Activated T-helper 1 cell treated with anti-CD3 and anti-CD28 coated beads, Interleukin-2, amount 50 U/mL, for 16 hours (primary cell): ENCODE results near the gene MMP12.
"Not testable (repeated sequence)": the region's sequence is repeated elsewhere in the genome, so short reads cannot be mapped to it uniquely, and the experiment has no call there.

Experiments
- DNase-seq, 2 donors: peaks; one replicate each; pipeline ENCODE4 v3.0.0-alpha.2; 2020; ENCODE audit warnings: low read depth in 1 of 2, low spot score in 1 of 2

MMP12 gene

GRCh38 chr11:102874852-102875251 is at the start of gene MMP12:
Gene MMP12, minus strand, starts transcription at chr11:102874982. Its CDS starts 45 bp downstream, at chr11:102874937.
- no peak for DNase-seq

GRCh38 chr11:102921587-102922220 is 46.9 kb upstream of the MMP12 start:
- no peak for DNase-seq

DNA sequence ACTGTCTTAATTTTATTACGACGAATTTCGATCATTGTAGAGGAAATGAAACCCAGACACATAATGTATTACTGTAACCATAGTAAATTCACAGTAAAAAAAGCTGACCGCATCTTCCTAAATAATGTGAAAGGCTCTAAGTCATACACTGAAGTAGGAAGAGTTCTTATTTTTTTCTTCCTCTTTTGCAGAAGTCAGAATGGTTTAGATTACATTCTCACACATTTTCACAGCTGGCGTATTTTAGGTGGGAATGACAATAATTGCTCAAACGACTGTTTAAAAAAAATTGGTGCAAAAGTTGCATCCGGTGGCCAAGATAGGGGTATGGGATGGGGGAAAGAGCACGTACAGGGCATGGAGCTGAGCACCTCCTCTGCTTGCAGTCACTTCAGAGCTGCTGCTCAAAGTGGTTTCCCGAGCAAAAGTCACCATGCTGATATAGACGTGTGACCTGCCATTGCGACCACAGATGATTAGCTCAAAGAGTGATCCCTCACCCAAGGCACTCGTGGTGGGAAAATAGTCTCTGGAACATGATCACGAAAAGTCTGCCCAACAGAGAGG is 45.4 kb upstream of the MMP12 start:
- DNase-seq, result no peak

DNA sequence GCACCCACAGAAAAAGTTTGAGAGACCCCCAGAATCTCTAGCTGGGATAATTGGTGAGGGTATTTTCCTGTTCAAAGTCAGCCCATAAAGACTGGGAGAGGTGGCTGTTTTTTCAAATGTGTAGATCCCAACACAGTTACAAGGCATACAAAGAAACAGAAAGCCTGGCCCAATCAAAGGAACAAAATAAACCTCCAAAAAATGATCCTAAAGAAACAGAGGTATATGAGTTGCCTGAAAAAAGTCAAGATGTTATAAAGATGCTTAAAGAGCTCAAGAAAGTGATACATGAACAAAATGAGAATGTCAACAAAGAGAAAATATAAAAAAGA is 40.2 kb upstream of the MMP12 start:
- no peak for DNase-seq

DNA sequence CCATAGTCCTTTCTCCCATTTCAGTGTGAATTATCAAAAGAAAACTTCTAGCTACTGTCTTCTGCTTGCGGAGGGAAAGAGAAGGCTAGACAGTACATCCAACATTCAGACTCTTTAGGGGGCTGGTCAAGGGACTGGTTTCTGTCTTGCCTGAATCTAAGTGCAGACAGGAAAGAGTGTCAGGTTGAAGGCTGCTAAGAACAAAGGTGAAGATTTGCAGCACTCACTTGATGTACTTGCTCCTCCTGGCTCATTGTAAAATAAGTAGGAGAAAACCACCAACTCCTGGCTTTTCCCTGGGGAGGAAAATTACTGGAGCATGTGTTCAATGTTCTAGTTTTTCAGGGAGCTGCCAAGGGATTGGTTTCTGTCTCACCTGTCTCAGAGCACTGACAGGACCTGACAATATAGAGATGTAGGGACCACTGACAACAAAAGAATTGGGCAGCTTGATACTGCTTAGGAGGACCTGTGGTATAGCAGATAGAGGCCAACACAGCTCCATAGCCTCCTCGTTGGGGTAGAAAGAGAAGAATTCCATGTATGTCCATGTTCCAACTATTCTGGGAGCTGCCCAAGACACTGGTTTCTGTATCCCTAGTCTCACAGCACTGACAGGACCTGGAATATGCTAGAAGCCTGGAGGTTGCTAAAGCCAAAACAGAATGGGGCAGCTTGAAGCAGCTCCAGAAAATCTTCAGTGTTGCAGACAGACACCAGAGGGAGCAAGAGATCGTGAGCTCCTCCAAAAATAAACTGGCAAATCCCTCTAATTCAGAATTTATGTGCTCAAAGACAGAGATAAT is 39.7 kb upstream of the MMP12 start:
- DNase-seq, result no peak

DNA sequence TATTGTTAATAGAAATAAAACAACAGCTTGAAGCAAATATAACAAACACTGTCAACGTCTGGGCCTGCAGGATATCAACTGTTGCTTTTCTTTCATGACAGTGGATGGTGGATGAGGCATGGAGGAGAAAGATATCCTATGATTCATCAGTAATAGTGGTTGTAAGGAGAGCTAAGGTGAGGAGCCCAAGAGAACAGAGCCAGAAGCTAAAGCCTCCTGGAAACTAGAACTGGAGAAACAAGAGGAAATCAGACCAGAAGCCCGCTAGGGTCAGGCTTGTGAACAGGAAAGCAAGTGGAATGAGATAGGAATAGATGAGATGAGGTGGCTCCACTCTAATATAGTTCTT is 37.7 kb upstream of the MMP12 start:
- no peak for DNase-seq

DNA sequence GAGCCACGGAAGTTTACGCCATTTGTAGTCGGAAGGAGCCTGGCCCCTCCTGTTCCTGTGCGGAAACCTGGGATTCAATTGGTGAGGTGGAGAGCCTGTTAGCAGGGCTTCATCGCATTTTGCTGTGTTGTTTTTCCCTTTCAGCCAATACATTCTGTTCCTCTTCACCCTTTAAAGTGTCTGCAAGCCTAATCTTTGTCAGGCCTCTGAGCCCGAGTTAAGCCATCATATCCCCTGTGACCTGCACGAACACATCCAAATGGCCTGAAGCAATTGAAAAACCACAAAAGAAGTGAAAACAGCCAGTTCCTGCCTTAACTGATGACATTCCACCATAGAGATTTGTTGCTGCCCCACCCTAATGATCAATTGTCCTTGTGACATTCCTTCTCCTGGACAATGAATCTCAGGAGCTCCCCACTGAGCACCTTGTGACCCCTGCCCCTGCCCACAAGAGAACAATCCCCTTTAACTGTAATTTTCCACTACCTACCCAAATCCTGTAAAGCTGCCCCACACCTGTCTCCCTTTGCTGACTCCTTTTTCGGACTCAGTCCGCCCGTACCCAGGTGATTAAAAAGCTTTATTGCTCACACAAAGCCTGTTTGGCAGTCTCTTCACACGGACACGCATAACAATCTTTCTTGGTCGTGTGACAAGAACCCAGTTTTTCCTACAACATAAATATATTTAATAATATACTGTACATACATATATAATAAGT is 37.1 kb upstream of the MMP12 start:
- DNase-seq, result no peak

- DNase-seq, result not testable (repeated sequence)
These were observed 31.1 kb upstream of the MMP12 start for GRCh38 chr11:102905848-102906247.

GRCh38 chr11:102903895-102904294 is 29.1 kb upstream of the MMP12 start:
- not testable (repeated sequence) for DNase-seq

DNA sequence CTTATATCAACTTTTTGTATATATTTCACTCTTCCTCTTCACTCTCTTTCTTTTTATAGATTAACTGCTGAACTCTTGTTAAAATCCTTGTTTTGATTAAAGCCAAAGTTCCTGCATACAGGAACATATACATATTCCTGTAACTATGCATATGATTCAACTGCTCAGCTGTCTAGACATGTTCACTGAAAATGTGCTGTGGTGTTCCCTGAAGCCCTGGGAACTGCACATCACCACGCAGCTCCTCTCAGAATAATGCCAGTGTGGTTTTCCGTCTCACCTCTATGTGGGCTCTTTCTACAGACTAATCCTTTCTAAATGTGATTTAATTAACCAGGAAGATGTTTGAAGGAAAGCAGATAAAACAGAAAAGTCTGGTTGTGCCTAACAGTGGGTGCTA is 25.6 kb upstream of the MMP12 start:
- DNase-seq, result no peak

DNA sequence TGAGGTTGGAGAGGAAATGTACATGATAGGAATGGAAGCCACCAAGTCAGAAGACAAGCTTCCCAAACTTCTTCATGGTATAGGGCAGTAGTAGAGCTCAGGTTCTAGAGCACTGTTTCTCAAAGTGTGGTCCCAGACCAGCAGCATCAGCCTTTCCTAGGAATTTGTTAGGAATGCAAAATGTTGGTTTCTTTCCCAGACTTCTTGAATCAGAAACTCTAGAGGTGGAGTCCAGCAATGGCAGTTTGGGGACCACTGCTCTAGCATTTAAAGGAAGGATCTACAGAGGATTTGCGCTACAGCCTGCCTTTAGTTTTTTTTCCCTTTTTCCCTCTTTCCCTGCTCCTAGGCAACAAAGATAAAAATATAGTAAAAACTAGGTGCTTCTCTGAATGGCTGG is 17.0 kb upstream of the MMP12 start:
- DNase-seq, result no peak

DNA sequence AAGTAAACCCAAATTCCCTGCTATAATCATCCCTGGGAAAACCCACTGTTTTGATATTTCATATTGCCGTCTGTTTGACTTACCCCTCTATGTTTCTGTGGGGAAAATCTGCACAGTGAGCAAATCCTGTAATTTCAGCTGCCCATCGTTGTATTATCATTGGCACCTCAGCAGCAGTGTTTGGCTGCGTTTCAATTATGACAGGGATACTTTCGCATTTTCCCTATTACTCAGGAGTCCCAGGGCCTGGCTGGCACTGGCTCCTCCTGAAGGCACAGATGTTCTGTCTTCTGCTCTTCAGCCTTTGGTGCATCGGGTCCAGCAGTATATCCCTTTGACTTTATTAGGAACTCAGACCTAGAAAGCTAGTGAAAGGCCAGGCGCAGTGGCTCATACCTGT is 12.2 kb upstream of the MMP12 start:
- no peak for DNase-seq

DNA sequence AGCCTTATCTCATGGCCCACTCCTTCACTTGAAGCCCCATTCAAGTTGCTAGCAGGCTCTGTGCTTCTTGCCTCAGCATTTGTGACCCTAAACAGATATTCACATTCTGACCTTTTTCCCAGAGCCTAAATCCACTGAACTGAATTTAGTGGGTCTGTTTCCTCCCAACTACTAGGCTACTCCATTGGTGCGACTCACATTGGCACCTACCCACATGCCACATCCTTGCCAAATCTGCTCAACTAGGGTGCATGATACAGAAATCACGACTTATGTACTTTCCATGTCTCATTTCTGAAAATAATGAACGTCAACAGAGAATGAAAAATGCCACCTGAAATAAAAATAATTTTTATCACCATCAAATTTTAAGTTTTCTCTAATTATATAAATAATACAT is 8.4 kb upstream of the MMP12 start:
- no peak for DNase-seq

- no peak for DNase-seq
These were observed 7.7 kb upstream of the MMP12 start for GRCh38 chr11:102882389-102883024.

DNA sequence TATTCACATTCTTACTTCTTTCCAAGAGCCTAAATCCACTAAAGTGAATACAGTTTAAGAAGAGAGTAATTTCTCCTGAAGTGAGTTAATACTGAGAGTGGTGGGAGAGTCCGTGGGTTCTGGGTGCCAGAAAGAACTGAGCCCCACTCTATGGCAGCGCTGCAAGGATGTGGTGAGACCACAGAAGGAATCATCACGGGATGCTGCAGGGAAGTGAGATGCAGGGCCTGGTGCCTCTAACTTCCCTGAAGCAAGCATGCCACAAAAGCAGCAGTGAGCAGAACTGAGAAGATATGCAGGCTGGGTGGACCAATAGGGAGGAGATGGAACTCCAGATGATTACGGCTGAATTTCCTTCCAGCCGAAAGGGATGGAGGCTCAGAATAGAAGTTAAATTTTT is 5.0 kb upstream of the MMP12 start:
- no peak for DNase-seq

DNA sequence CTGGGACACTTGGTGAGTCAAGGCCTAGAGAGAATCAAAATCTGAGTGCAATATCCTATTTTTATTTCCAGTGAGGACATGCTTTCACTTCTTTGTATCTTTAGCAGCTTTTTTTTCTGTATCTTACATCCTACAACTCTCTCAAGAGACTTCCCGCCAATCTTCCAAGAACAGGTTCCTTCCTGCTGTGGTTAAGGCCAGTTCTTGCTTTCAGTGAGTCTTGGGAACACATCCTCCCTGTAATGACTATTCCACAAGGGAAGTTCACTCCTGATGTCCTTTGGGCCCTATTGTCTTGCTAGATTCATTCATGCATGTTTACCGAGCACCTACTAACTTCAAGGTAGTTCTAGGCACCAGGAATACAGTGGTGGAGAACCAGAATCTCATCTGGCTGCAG is 3.8 kb upstream of the MMP12 start:
- DNase-seq, result no peak

DNA sequence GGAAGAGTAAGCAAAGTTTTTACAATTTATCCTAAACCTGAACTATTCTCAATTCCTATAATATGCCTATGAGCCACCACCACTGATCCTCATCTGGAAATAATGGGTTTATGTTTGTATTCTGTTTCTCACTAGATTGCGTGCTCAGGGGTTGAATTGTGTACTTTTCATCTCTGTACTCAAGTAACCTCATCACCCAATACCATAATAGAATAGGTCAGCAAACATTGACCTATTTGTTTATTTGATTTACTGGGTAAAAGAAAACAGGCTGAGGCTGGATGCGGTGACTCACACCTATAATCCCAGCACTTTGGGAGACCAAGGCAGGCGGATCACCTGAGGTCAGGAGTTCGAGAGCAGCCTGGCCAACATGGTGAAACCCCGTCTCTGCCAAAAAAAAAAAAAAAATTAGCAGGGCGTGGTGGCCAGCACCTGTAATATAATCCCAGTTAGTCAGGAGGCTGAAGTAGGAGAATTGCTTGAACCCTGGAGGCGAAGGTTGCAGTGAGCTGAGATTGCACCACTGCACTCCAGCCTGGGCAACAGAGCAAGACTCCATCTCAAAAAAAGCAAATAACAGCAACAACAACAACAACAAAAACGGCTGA is 5.3 kb downstream of the MMP12 start:
- DNase-seq, result not testable (repeated sequence)

DNA sequence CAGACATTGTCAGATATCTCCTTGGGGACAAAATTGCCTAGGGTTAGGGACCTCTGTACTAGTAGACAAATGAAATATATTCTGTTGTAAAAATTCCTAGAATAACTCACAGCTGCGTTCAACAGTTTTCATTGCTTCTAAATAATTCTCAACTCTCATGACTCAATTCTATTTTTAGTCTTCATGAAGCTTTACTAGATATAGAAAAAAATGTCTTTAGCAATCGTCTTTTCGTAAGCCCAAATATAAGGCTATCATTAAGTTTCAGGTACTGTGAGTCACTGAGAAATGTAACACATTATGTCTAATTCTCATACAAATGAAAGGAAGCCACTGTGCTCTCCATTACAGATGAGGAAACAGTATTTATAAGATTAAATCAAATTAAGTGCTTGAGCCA is 6.4 kb downstream of the MMP12 start:
- DNase-seq, result no peak

DNA sequence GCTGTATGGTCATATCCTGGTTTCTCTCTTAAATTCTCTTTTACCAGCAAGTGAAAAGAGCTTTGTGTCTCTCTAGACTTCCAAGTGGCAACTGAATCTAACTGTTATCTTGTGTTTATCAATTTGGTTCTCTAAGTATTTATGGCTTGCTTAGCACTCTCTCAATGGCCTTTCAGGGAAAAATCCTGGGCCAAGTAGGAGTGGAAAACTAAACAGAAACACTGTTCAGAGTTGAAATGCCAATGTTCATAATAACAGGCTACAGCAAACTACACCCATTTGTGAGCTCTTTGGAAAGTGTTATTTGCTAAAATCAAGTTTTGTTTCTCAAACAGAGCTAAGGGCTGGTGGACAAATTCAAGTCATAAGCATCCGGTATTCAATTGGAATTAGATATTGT is 10.1 kb downstream of the MMP12 start:
- no peak for DNase-seq

GRCh38 chr11:102853956-102854355 is 20.8 kb downstream of the MMP12 start:
- no peak for DNase-seq

DNA sequence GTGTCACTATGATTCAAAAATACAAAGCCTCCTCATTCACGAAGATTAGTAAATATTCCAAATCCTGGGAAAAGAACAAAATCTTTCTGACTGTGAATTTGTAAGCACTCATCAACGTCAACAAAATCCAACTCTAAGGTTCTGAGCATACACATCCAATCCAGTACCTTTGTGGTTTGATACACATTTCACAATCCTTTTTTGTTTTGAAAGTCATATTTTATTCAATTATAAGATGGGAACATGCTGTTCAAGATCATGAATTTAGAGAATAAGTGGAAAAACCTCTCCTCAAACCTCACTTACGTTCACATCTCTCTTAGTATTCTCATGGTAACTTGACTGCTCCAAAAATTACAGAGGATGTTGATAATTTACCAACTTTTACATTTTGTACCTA is 21.7 kb downstream of the MMP12 start:
- DNase-seq, result no peak
